ENCODE measurements around the gene EXOC4. TPM values are rescaled to one million over a fixed set of nuclear protein-coding genes. Genes with fewer than 3 reads are reported as not detected.

EXOC4 gene
- total and polyA plus RNA-seq, 2 donors from 2014 or later, result 22.8 to 78.7 TPM

DNA sequence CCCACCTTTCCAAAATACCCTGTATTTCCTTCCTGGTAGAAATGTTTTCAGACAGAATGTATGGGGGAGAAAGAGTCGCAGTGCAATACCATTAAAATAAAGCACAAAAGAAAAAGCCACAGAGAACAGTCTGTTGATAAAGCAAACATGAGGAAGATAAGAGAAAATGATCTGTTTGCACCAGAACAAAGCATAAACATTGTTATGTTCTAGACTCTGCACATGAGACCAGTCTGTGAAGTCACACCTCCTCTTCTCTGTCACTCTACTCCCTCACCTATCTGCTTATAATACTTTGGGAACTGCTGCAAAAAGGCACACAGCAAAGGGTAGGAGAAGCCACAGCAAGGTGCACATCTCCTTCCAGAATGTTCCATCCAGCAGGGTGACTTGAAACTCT, 807.0 kb downstream of the EXOC4 start:
- Histone ChIP-seq H3K27me3 (ENCODE audit: control insufficient read depth, insufficient read depth, low read length) (no peaks in the 10 kb centered on the region), H3K4me3 (ENCODE audit: low read length in 3 of 3) (no peak overlapping the region), H3K36me3 (ENCODE audit: control insufficient read depth in 2 of 3, insufficient read depth in 3 of 3, low read length in 3 of 3) (no peaks in the 10 kb centered on the region), H3K9me3 (ENCODE audit: control insufficient read depth in 2 of 3, insufficient read depth in 1 of 3, low read length in 3 of 3) (no peaks in the 10 kb centered on the region), H3K27ac (ENCODE audit: low read depth in 2 of 2, low read length in 2 of 2) (no peak overlapping the region), H3K4me1 (ENCODE audit: control insufficient read depth in 2 of 3, insufficient read depth in 2 of 3, low read depth in 1 of 3, low read length in 3 of 3) (no peaks in the 10 kb centered on the region), H3K9ac (ENCODE audit: low read length in 3 of 3) (no peak overlapping the region)
- DNase-seq (no peak), FAIRE-seq (no peak)
- intact Hi-C loops (cut with DNase I), result no loop called here
- TF ChIP-seq, protein P1, sequence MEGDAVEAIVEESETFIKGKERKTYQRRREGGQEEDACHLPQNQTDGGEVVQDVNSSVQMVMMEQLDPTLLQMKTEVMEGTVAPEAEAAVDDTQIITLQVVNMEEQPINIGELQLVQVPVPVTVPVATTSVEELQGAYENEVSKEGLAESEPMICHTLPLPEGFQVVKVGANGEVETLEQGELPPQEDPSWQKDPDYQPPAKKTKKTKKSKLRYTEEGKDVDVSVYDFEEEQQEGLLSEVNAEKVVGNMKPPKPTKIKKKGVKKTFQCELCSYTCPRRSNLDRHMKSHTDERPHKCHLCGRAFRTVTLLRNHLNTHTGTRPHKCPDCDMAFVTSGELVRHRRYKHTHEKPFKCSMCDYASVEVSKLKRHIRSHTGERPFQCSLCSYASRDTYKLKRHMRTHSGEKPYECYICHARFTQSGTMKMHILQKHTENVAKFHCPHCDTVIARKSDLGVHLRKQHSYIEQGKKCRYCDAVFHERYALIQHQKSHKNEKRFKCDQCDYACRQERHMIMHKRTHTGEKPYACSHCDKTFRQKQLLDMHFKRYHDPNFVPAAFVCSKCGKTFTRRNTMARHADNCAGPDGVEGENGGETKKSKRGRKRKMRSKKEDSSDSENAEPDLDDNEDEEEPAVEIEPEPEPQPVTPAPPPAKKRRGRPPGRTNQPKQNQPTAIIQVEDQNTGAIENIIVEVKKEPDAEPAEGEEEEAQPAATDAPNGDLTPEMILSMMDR (IDR thresholded peaks at IDR 0.05; ENCODE audit: borderline replicate concordance, extremely low read depth, insufficient read depth), result no peak

DNA sequence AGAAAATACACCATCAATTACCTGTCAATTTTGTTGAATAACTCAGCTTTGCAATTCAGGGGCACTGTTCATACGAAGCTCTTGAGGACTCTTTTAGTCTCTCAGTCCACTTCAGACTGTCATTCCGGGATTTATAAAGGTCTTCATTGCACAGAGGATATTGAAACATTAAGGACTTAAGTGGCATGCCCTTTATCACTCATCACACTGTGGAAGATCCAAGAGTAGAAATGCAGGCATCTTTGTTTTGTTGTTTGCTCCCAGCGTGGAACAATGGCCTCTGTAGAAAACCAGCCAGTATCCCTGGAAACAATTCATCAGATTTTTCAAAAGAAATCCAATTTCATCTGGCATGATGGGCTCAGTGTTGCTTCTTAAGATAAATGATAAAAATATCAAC, 808.0 kb downstream of the EXOC4 start:
- no peaks in the 10 kb centered on the region for H3K36me3 ChIP-seq (ENCODE audit: control insufficient read depth in 2 of 3, insufficient read depth in 3 of 3, low read length in 3 of 3)
- FAIRE-seq, result no peak
- intact Hi-C loops (cut with DNase I), result no loop called here
- DNase-seq, result no peak
- TF ChIP-seq, protein P1 (IDR thresholded peaks at IDR 0.05; ENCODE audit: borderline replicate concordance, extremely low read depth, insufficient read depth), result no peak
- H3K27ac ChIP-seq (ENCODE audit: low read depth in 2 of 2, low read length in 2 of 2), result no peak overlapping the region
- no peaks in the 10 kb centered on the region for H3K4me1 ChIP-seq (ENCODE audit: control insufficient read depth in 2 of 3, insufficient read depth in 2 of 3, low read depth in 1 of 3, low read length in 3 of 3)
- H3K9me3 ChIP-seq (ENCODE audit: control insufficient read depth in 2 of 3, insufficient read depth in 1 of 3, low read length in 3 of 3), result no peaks in the 10 kb centered on the region
- no peaks in the 10 kb centered on the region for H3K27me3 ChIP-seq (ENCODE audit: control insufficient read depth, insufficient read depth, low read length)
- H3K4me3 ChIP-seq (ENCODE audit: low read length in 3 of 3), result no peak overlapping the region
- H3K9ac ChIP-seq (ENCODE audit: low read length in 3 of 3), result no peak overlapping the region

DNA sequence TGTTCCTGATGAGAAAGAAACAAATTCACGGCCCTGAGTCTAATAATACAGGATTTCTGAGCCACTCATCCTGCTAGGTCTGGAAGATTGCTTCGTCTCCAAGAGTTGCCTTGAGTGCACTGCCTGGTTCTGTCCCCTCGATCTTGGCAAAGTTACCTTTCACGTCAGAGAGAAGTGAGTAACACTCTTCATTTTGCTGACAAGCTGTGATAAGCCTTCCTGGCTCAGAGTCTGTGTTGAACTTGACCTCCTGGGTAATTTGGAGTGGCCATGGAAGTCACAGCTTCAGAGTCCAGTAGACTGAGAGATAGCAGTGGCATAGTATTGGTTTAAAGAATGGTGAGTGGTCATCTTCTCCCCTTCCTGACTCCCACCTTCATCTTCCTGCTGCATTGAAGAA, 809.6 kb downstream of the EXOC4 start:
- Histone ChIP-seq H3K9me3 (ENCODE audit: control insufficient read depth in 2 of 3, insufficient read depth in 1 of 3, low read length in 3 of 3) (no peaks in the 10 kb centered on the region), H3K9ac (ENCODE audit: low read length in 3 of 3) (no peak overlapping the region), H3K27ac (ENCODE audit: low read depth in 2 of 2, low read length in 2 of 2) (no peak overlapping the region), H3K36me3 (ENCODE audit: control insufficient read depth in 2 of 3, insufficient read depth in 3 of 3, low read length in 3 of 3) (peaks cover 0 to 4% (median 0%) of the 10 kb centered on the region in 3 donors), H3K4me1 (ENCODE audit: control insufficient read depth in 2 of 3, insufficient read depth in 2 of 3, low read depth in 1 of 3, low read length in 3 of 3) (no peaks in the 10 kb centered on the region), H3K4me3 (ENCODE audit: low read length in 3 of 3) (no peak overlapping the region), H3K27me3 (ENCODE audit: control insufficient read depth, insufficient read depth, low read length) (no peaks in the 10 kb centered on the region)
- TF ChIP-seq, protein P1 (IDR thresholded peaks at IDR 0.05; ENCODE audit: borderline replicate concordance, extremely low read depth, insufficient read depth), result no peak
- DNase-seq, result no peak
- no peak for FAIRE-seq
- intact Hi-C loops (cut with DNase I), result no loop called here

DNA sequence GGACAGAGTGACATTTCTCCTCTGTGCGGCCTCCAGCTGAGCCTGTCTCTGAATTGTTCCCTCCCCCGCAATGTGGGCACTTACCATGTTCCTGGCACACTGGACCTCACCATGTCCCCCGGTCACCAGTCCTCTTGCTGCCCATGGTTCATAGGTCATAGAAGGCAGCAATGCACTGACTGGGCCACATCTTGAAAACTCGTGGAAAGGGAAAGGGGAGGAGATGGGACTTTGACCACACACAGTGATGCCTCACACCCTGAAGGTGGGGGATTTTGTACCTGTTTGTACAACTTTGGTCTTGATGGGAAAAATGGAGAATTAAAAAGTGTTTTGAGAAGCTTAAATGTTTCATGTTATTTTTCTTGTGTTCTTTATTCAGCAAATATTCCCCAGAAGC, 812.5 kb downstream of the EXOC4 start:
- intact Hi-C loops (cut with DNase I), result no loop called here
- no peaks in the 10 kb centered on the region for H3K4me1 ChIP-seq (ENCODE audit: control insufficient read depth in 2 of 3, insufficient read depth in 2 of 3, low read depth in 1 of 3, low read length in 3 of 3)
- TF ChIP-seq, protein P1 (IDR thresholded peaks at IDR 0.05; ENCODE audit: borderline replicate concordance, extremely low read depth, insufficient read depth), result no peak
- no peaks in the 10 kb centered on the region for H3K9me3 ChIP-seq (ENCODE audit: control insufficient read depth in 2 of 3, insufficient read depth in 1 of 3, low read length in 3 of 3)
- DNase-seq, result no peak
- no peak overlapping the region for H3K9ac ChIP-seq (ENCODE audit: low read length in 3 of 3)
- H3K4me3 ChIP-seq (ENCODE audit: low read length in 3 of 3), result no peak overlapping the region
- H3K36me3 ChIP-seq (ENCODE audit: control insufficient read depth in 2 of 3, insufficient read depth in 3 of 3, low read length in 3 of 3), result peaks cover 0 to 7% (median 0%) of the 10 kb centered on the region in 3 donors
- FAIRE-seq, result no peak
- no peaks in the 10 kb centered on the region for H3K27me3 ChIP-seq (ENCODE audit: control insufficient read depth, insufficient read depth, low read length)
- H3K27ac ChIP-seq (ENCODE audit: low read depth in 2 of 2, low read length in 2 of 2), result no peak overlapping the region

Data from kidney (tissue), 14 donors.